Uterus (tissue), 2 donors: ENCODE measurements around the gene NR2E1.

Source experiments
- CTCF ChIP-seq, 4 experiments: fragments of 200-600 bp in 2 of 4; fragments of 450-650 bp in 2 of 4; sonication (generic) in 2 of 4; IDR thresholded peaks; one replicate each; pipeline ENCODE4 v1.5.1; 2016 to 2019; ENCODE audit warnings: antibody characterized with exemption in 4 of 4, mild to moderate bottlenecking in 2 of 4, moderate library complexity in 1 of 4
- POLR2A ChIP-seq, 2 donors: fragments of 450-650 bp; IDR thresholded peaks; one replicate each; pipeline ENCODE4 v1.6.1; 2016; ENCODE audit warnings: antibody characterized with exemption in 2 of 2, mild to moderate bottlenecking in 1 of 2, moderate library complexity in 1 of 2

DNA sequence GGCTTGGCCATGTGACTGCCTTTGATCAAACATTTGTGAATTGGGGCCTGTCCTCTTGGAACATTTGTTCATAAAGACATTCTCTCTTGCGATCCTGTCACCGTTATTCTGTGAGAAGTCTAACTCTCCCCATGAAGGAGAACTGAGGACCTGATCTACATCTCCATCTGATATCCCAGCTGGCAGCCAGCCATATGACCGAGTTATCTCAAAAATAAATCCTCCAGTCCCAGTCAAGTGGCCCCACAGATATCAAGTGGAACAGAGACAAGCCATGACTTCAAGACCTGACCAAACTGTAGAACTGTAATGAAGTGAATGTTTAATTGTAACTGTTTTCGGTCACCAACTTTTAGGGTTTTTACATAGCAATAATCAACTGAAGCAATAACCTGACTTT is 69.3 kb downstream of the NR2E1 start:
- TF ChIP-seq CTCF (IDR thresholded peaks at IDR 0.05) (no peak), POLR2A (IDR thresholded peaks at IDR 0.05) (no peak)
